ENCODE results near the gene EVA1C. TPM values are rescaled to one million over a fixed set of nuclear protein-coding genes. Genes with fewer than 3 reads are reported as not detected.

EVA1C gene
- total and polyA plus RNA-seq, 2 experiments from 2014 or later: 2.2 to 3.4 TPM

GRCh38 chr21:32523463-32523862 lies 111.0 kb downstream of the EVA1C start:
- no peaks in the 10 kb centered on the region for H3K4me1 ChIP-seq (ENCODE audit: insufficient read depth)
- WGBS (ENCODE audit: low lambda C conversion rate, missing lambda C conversion rate): 76% methylated on average over 10 of the region's 10 CpGs
- no peak for DNase-seq (ENCODE audit: low spot score)
- no peaks in the 10 kb centered on the region for H3K36me3 ChIP-seq (replicated peaks; ENCODE audit: insufficient read depth, low read depth)
- no peak overlapping the region for H2AFZ ChIP-seq
- no peaks in the 10 kb centered on the region for H3K79me2 ChIP-seq
- H3K4me3 ChIP-seq: no peak overlapping the region
- H3K27me3 ChIP-seq: no peaks in the 10 kb centered on the region
- H3K9me3 ChIP-seq (ENCODE audit: low read depth): no peaks in the 10 kb centered on the region
- no peaks in the 10 kb centered on the region for H4K20me1 ChIP-seq (ENCODE audit: insufficient read depth, poor library complexity, severe bottlenecking)
- TF ChIP-seq EZH2phosphoT487 (IDR thresholded peaks at IDR 0.05; ENCODE audit: low read depth, severe bottlenecking, unreplicated experiment): no peak
- no peak for TF ChIP-seq CTCF (IDR thresholded peaks at IDR 0.05; ENCODE audit: poor library complexity)
- no peak for TF ChIP-seq EZH2 (IDR thresholded peaks at IDR 0.05; ENCODE audit: borderline replicate concordance)
- H3K4me2 ChIP-seq: no peak overlapping the region
- no peaks in the 10 kb centered on the region for H3K9me2 ChIP-seq (replicated peaks; ENCODE audit: insufficient read depth)
- no peak overlapping the region for H3K27ac ChIP-seq

- H3K27me3 ChIP-seq: no peaks in the 10 kb centered on the region
- H2AFZ ChIP-seq: no peak overlapping the region
- no peaks in the 10 kb centered on the region for H3K4me1 ChIP-seq (ENCODE audit: insufficient read depth)
- no peaks in the 10 kb centered on the region for H3K9me2 ChIP-seq (replicated peaks; ENCODE audit: insufficient read depth)
- 71% methylated on average over 8 of the region's 8 CpGs for WGBS (ENCODE audit: low lambda C conversion rate, missing lambda C conversion rate)
- DNase-seq (ENCODE audit: low spot score): no peak
- TF ChIP-seq CTCF (IDR thresholded peaks at IDR 0.05; ENCODE audit: poor library complexity): no peak
- TF ChIP-seq EZH2phosphoT487 (IDR thresholded peaks at IDR 0.05; ENCODE audit: low read depth, severe bottlenecking, unreplicated experiment): no peak
- TF ChIP-seq EZH2 (IDR thresholded peaks at IDR 0.05; ENCODE audit: borderline replicate concordance): no peak
- H3K4me3 ChIP-seq: no peak overlapping the region
- no peaks in the 10 kb centered on the region for H3K9me3 ChIP-seq (ENCODE audit: low read depth)
- no peaks in the 10 kb centered on the region for H3K79me2 ChIP-seq
- no peaks in the 10 kb centered on the region for H4K20me1 ChIP-seq (ENCODE audit: insufficient read depth, poor library complexity, severe bottlenecking)
- no peaks in the 10 kb centered on the region for H3K36me3 ChIP-seq (replicated peaks; ENCODE audit: insufficient read depth, low read depth)
- no peak overlapping the region for H3K4me2 ChIP-seq
- no peak overlapping the region for H3K27ac ChIP-seq
These were observed 111.6 kb downstream of the EVA1C start for GRCh38 chr21:32523988-32524719.

DNA sequence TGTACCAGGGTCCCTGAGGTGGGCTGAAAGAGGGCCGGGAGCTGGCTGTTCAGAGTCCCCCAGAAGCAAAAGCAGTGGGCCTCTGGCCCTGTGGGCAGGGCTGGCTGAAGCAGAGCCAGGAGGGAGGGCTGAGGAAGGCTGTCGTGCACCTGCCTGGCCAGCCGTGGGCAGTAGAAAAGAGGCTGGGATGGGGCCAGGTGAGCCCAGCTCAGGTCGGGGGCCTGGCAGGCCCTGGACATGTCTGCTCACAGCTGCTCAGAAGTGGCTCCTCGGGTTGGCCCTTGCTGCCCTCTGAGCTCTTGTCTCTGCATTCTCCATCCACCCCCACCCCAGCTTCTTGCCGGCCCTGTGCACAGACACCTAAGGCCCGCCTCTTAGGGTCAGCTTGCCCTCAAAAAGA lies 112.8 kb downstream of the EVA1C start:
- H3K9me2 ChIP-seq (replicated peaks; ENCODE audit: insufficient read depth): no peaks in the 10 kb centered on the region
- no peak for DNase-seq (ENCODE audit: low spot score)
- no peak overlapping the region for H3K27ac ChIP-seq
- no peaks in the 10 kb centered on the region for H3K4me1 ChIP-seq (ENCODE audit: insufficient read depth)
- no peaks in the 10 kb centered on the region for H4K20me1 ChIP-seq (ENCODE audit: insufficient read depth, poor library complexity, severe bottlenecking)
- no peak overlapping the region for H3K4me3 ChIP-seq
- H3K27me3 ChIP-seq: no peaks in the 10 kb centered on the region
- H3K4me2 ChIP-seq: no peak overlapping the region
- no peaks in the 10 kb centered on the region for H3K36me3 ChIP-seq (replicated peaks; ENCODE audit: insufficient read depth, low read depth)
- no peak overlapping the region for H2AFZ ChIP-seq
- TF ChIP-seq CTCF (IDR thresholded peaks at IDR 0.05; ENCODE audit: poor library complexity) (no peak), EZH2phosphoT487 (IDR thresholded peaks at IDR 0.05; ENCODE audit: low read depth, severe bottlenecking, unreplicated experiment) (no peak), EZH2 (IDR thresholded peaks at IDR 0.05; ENCODE audit: borderline replicate concordance) (no peak)
- no peaks in the 10 kb centered on the region for H3K79me2 ChIP-seq
- 75% methylated on average over 7 of the region's 7 CpGs for WGBS (ENCODE audit: low lambda C conversion rate, missing lambda C conversion rate)
- H3K9me3 ChIP-seq (ENCODE audit: low read depth): no peaks in the 10 kb centered on the region
